Activated CD4-positive, alpha-beta T cell treated with anti-CD3 and anti-CD28 coated beads for 1 hour (primary cell): ENCODE measurements around the gene NELFB.
"Not testable (repeated sequence)": the region's sequence is repeated elsewhere in the genome, so short reads cannot be mapped to it uniquely, and the experiment has no call there.

Experiments used
- DNase-seq: peaks from one replicate; pipeline ENCODE4 v3.0.0-alpha.2; 2020

Gene NELFB

GRCh38 chr9:137236238-137236935, 18.7 kb upstream of the NELFB start:
- peak; percentile 85 for DNase-seq

GRCh38 chr9:137236936-137237421, 18.1 kb upstream of the NELFB start:
- no peak for DNase-seq

- no peak for DNase-seq
Measured at GRCh38 chr9:137237759-137238726, 17.1 kb upstream of the NELFB start.

GRCh38 chr9:137239541-137240200, 15.5 kb upstream of the NELFB start:
- not testable (repeated sequence) for DNase-seq

- peak; percentile 57 for DNase-seq
Measured at GRCh38 chr9:137240318-137240840, 14.7 kb upstream of the NELFB start.

- peak; percentile 97 for DNase-seq
Measured at GRCh38 chr9:137240841-137241489, 14.2 kb upstream of the NELFB start, which contains the start of gene TUBB4B. Gene TUBB4B (plus strand): TSS chr9:137241287. CDS start chr9:137241361, 74 bp downstream.

- DNase-seq, result peak; percentile 67
Measured at GRCh38 chr9:137241490-137242268, 13.4 kb upstream of the NELFB start.

GRCh38 chr9:137242269-137243203, 12.6 kb upstream of the NELFB start:
- DNase-seq, result no peak

- not testable (repeated sequence) for DNase-seq
Measured at GRCh38 chr9:137243266-137243625, 11.9 kb upstream of the NELFB start.

GRCh38 chr9:137243626-137244485, 11.3 kb upstream of the NELFB start:
- no peak for DNase-seq

GRCh38 chr9:137244486-137245449, 10.4 kb upstream of the NELFB start:
- DNase-seq, result no peak

- no peak for DNase-seq
Measured at GRCh38 chr9:137245450-137246421, 9.4 kb upstream of the NELFB start.

- no peak for DNase-seq
Measured at GRCh38 chr9:137247135-137247915, 7.8 kb upstream of the NELFB start.

- DNase-seq, result no peak
Measured at GRCh38 chr9:137247916-137248175, 7.3 kb upstream of the NELFB start.

- DNase-seq, result no peak
Measured at GRCh38 chr9:137250329-137251193, 4.6 kb upstream of the NELFB start.

GRCh38 chr9:137251194-137251461, 4.0 kb upstream of the NELFB start, which contains the start of gene STPG3:
Gene STPG3 (plus strand): TSS chr9:137251286. CDS start chr9:137251287, 1 bp downstream.
- no peak for DNase-seq
